Esophagus squamous epithelium (tissue), 4 donors: ENCODE data around the gene ZFHX3.

Experiments
- POLR2A ChIP-seq, 4 donors: fragments of 450-650 bp; IDR thresholded peaks; one replicate each; pipeline ENCODE4 v1.6.1; 2017; ENCODE audit warnings: antibody characterized with exemption in 4 of 4, mild to moderate bottlenecking in 4 of 4, moderate library complexity in 3 of 4
- TF ChIP-seq, protein P1 (sequence below), 6 experiments: fragments of 450-650 bp in 4 of 6; fragments of 200-600 bp in 2 of 6; sonication (generic) in 2 of 6; IDR thresholded peaks; one replicate each; pipeline ENCODE4 v1.5.1; 2016 to 2019; ENCODE audit warnings: antibody characterized with exemption in 6 of 6, mild to moderate bottlenecking in 4 of 6, moderate library complexity in 4 of 6

DNA sequence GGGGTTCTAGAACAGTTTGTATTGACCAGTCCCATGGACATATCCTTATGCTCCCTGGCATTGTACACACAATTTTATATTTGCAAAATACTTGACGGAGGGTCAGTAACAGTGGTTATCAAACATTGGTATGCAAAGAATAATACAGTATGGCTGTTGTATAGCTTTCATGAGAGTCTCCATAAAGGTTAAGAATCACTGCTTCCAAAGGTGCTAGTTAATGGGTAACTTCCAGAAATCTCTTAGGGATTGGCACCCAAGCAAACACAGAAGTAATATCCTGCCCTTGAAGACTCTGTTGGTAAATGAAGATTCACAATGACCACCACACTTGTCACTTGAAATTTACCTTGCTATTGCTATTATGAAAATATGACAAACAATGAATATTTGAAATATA lies 239.2 kb downstream of the ZFHX3 start:
- TF ChIP-seq, protein P1, sequence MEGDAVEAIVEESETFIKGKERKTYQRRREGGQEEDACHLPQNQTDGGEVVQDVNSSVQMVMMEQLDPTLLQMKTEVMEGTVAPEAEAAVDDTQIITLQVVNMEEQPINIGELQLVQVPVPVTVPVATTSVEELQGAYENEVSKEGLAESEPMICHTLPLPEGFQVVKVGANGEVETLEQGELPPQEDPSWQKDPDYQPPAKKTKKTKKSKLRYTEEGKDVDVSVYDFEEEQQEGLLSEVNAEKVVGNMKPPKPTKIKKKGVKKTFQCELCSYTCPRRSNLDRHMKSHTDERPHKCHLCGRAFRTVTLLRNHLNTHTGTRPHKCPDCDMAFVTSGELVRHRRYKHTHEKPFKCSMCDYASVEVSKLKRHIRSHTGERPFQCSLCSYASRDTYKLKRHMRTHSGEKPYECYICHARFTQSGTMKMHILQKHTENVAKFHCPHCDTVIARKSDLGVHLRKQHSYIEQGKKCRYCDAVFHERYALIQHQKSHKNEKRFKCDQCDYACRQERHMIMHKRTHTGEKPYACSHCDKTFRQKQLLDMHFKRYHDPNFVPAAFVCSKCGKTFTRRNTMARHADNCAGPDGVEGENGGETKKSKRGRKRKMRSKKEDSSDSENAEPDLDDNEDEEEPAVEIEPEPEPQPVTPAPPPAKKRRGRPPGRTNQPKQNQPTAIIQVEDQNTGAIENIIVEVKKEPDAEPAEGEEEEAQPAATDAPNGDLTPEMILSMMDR (IDR thresholded peaks at IDR 0.05) = no peak
- no peak for TF ChIP-seq POLR2A (IDR thresholded peaks at IDR 0.05)
